ENCODE data around the gene DENND1A.

The DENND1A gene

GRCh38 chr9:123357743-123358059 is 572.2 kb downstream of the DENND1A start:
- no peak overlapping the region for H3K4me3 ChIP-seq (ENCODE audit: low read depth, low read length)
- H3K36me3 ChIP-seq (ENCODE audit: control insufficient read depth, insufficient read depth, low read length), result no peaks in the 10 kb centered on the region
- H3K27ac ChIP-seq (ENCODE audit: low read depth, low read length), result peak overlapping the region; percentile 44
- no peak overlapping the region for H3K9ac ChIP-seq (ENCODE audit: low read depth, low read length)
- peaks cover 51% of the 10 kb centered on the region for H3K4me1 ChIP-seq (ENCODE audit: control insufficient read depth, insufficient read depth, low read length)
- H3K9me3 ChIP-seq (ENCODE audit: control insufficient read depth, insufficient read depth, low read length), result no peaks in the 10 kb centered on the region
- 0 out of 2 replicates have a peak, but pooled peaks cover 3% of the 10 kb centered on the region for H3K27me3 ChIP-seq (ENCODE audit: control insufficient read depth, insufficient read depth, low read length)

GRCh38 chr9:123356851-123357742 is 572.8 kb downstream of the DENND1A start:
- H3K4me1 ChIP-seq (ENCODE audit: control insufficient read depth, insufficient read depth, low read length), result peaks cover 51% of the 10 kb centered on the region
- H3K4me3 ChIP-seq (ENCODE audit: low read depth, low read length), result peak overlapping the region; percentile 52; the same call in 1 of the 2 replicates
- H3K9ac ChIP-seq (ENCODE audit: low read depth, low read length), result no peak overlapping the region

GRCh38 chr9:123355761-123356431 is 574.0 kb downstream of the DENND1A start, which contains the start of gene CRB2:
Gene CRB2 (plus strand): TSS chr9:123356197. CDS start chr9:123356261, 64 bp downstream.
- H3K36me3 ChIP-seq (ENCODE audit: control insufficient read depth, insufficient read depth, low read length), result no peaks in the 10 kb centered on the region
- 0 out of 2 replicates have a peak, but pooled peaks cover 3% of the 10 kb centered on the region for H3K27me3 ChIP-seq (ENCODE audit: control insufficient read depth, insufficient read depth, low read length)
- peak within 1 kb of the TSS; percentile 59 for H3K4me3 ChIP-seq (ENCODE audit: low read depth, low read length)
- peak within 1 kb of the TSS; percentile 51 for H3K27ac ChIP-seq (ENCODE audit: low read depth, low read length)
- H3K9ac ChIP-seq (ENCODE audit: low read depth, low read length), result no peak within 1 kb of the TSS
- H3K4me1 ChIP-seq (ENCODE audit: control insufficient read depth, insufficient read depth, low read length), result peaks cover 43% of the 10 kb centered on the region
- no peaks in the 10 kb centered on the region for H3K9me3 ChIP-seq (ENCODE audit: control insufficient read depth, insufficient read depth, low read length)

More at GRCh38 chr9:123356851-123357742, 572.8 kb downstream of the DENND1A start:
- no peaks in the 10 kb centered on the region for H3K36me3 ChIP-seq (ENCODE audit: control insufficient read depth, insufficient read depth, low read length)
- no peaks in the 10 kb centered on the region for H3K9me3 ChIP-seq (ENCODE audit: control insufficient read depth, insufficient read depth, low read length)
- H3K27ac ChIP-seq (ENCODE audit: low read depth, low read length), result peak overlapping the region; percentile 44
- 0 out of 2 replicates have a peak, but pooled peaks cover 3% of the 10 kb centered on the region for H3K27me3 ChIP-seq (ENCODE audit: control insufficient read depth, insufficient read depth, low read length)

GRCh38 chr9:123354806-123355508 is 575.0 kb downstream of the DENND1A start:
- Histone ChIP-seq H3K4me1 (ENCODE audit: control insufficient read depth, insufficient read depth, low read length) (peaks cover 40% of the 10 kb centered on the region), H3K9ac (ENCODE audit: low read depth, low read length) (no peak overlapping the region), H3K36me3 (ENCODE audit: control insufficient read depth, insufficient read depth, low read length) (no peaks in the 10 kb centered on the region), H3K27ac (ENCODE audit: low read depth, low read length) (peak overlapping the region; percentile 17), H3K27me3 (ENCODE audit: control insufficient read depth, insufficient read depth, low read length) (0 out of 2 replicates have a peak, but pooled peaks cover 3% of the 10 kb centered on the region), H3K4me3 (ENCODE audit: low read depth, low read length) (no peak overlapping the region), H3K9me3 (ENCODE audit: control insufficient read depth, insufficient read depth, low read length) (no peaks in the 10 kb centered on the region)

GRCh38 chr9:123353984-123354591 is 575.8 kb downstream of the DENND1A start:
- Histone ChIP-seq H3K4me3 (ENCODE audit: low read depth, low read length) (no peak overlapping the region), H3K4me1 (ENCODE audit: control insufficient read depth, insufficient read depth, low read length) (peaks cover 32% of the 10 kb centered on the region), H3K27ac (ENCODE audit: low read depth, low read length) (no peak overlapping the region), H3K9me3 (ENCODE audit: control insufficient read depth, insufficient read depth, low read length) (no peaks in the 10 kb centered on the region), H3K9ac (ENCODE audit: low read depth, low read length) (no peak overlapping the region), H3K27me3 (ENCODE audit: control insufficient read depth, insufficient read depth, low read length) (0 out of 2 replicates have a peak, but pooled peaks cover 3% of the 10 kb centered on the region), H3K36me3 (ENCODE audit: control insufficient read depth, insufficient read depth, low read length) (no peaks in the 10 kb centered on the region)

GRCh38 chr9:123353041-123353440 is 576.9 kb downstream of the DENND1A start:
- H3K4me1 ChIP-seq (ENCODE audit: control insufficient read depth, insufficient read depth, low read length), result peaks cover 23% of the 10 kb centered on the region
- H3K4me3 ChIP-seq (ENCODE audit: low read depth, low read length), result no peak overlapping the region
- H3K9ac ChIP-seq (ENCODE audit: low read depth, low read length), result no peak overlapping the region
- 0 out of 2 replicates have a peak, but pooled peaks cover 3% of the 10 kb centered on the region for H3K27me3 ChIP-seq (ENCODE audit: control insufficient read depth, insufficient read depth, low read length)
- H3K27ac ChIP-seq (ENCODE audit: low read depth, low read length), result no peak overlapping the region
- H3K36me3 ChIP-seq (ENCODE audit: control insufficient read depth, insufficient read depth, low read length), result no peaks in the 10 kb centered on the region
- H3K9me3 ChIP-seq (ENCODE audit: control insufficient read depth, insufficient read depth, low read length), result no peaks in the 10 kb centered on the region

- Histone ChIP-seq H3K27ac (ENCODE audit: low read depth, low read length) (no peak overlapping the region), H3K4me1 (ENCODE audit: control insufficient read depth, insufficient read depth, low read length) (peaks cover 8% of the 10 kb centered on the region; the same call in 1 of the 2 replicates), H3K9ac (ENCODE audit: low read depth, low read length) (no peak overlapping the region), H3K36me3 (ENCODE audit: control insufficient read depth, insufficient read depth, low read length) (no peaks in the 10 kb centered on the region), H3K4me3 (ENCODE audit: low read depth, low read length) (no peak overlapping the region), H3K9me3 (ENCODE audit: control insufficient read depth, insufficient read depth, low read length) (no peaks in the 10 kb centered on the region), H3K27me3 (ENCODE audit: control insufficient read depth, insufficient read depth, low read length) (no peaks in the 10 kb centered on the region)
Measured at GRCh38 chr9:123350590-123351310, 579.2 kb downstream of the DENND1A start.

GRCh38 chr9:123349691-123350480 is 580.0 kb downstream of the DENND1A start:
- no peaks in the 10 kb centered on the region for H3K27me3 ChIP-seq (ENCODE audit: control insufficient read depth, insufficient read depth, low read length)
- no peak overlapping the region for H3K27ac ChIP-seq (ENCODE audit: low read depth, low read length)
- H3K9ac ChIP-seq (ENCODE audit: low read depth, low read length), result no peak overlapping the region
- no peaks in the 10 kb centered on the region for H3K36me3 ChIP-seq (ENCODE audit: control insufficient read depth, insufficient read depth, low read length)
- H3K4me3 ChIP-seq (ENCODE audit: low read depth, low read length), result peak overlapping the region; percentile 35
- no peaks in the 10 kb centered on the region for H3K9me3 ChIP-seq (ENCODE audit: control insufficient read depth, insufficient read depth, low read length)
- 0 out of 2 replicates have a peak, but pooled peaks cover 5% of the 10 kb centered on the region for H3K4me1 ChIP-seq (ENCODE audit: control insufficient read depth, insufficient read depth, low read length)

- 0 out of 2 replicates have a peak, but pooled peaks cover 4% of the 10 kb centered on the region for H3K4me1 ChIP-seq (ENCODE audit: control insufficient read depth, insufficient read depth, low read length)
- no peak overlapping the region for H3K27ac ChIP-seq (ENCODE audit: low read depth, low read length)
- no peaks in the 10 kb centered on the region for H3K9me3 ChIP-seq (ENCODE audit: control insufficient read depth, insufficient read depth, low read length)
- no peaks in the 10 kb centered on the region for H3K27me3 ChIP-seq (ENCODE audit: control insufficient read depth, insufficient read depth, low read length)
- H3K4me3 ChIP-seq (ENCODE audit: low read depth, low read length), result no peak overlapping the region
- no peaks in the 10 kb centered on the region for H3K36me3 ChIP-seq (ENCODE audit: control insufficient read depth, insufficient read depth, low read length)
- no peak overlapping the region for H3K9ac ChIP-seq (ENCODE audit: low read depth, low read length)
Measured at GRCh38 chr9:123349033-123349432, 580.9 kb downstream of the DENND1A start.

Measured in HUES48 (cell line).